Natural killer cell (primary cell): Measurements from ENCODE around the gene CYP27B1. TPM values are rescaled to one million over a fixed set of nuclear protein-coding genes. Genes with fewer than 3 reads are reported as not detected.
A peak's percentile ranks its signal among the peaks of the same experiment; 100 is the strongest.

Experiments
- ATAC-seq, 3 donors: fragments of 150-1000 bp in 2 of 3; fragments of 200-7000 bp in 1 of 3; cut with Tn5 transposase; 1 replicate in 1 of 3; 2 replicates in 2 of 3; pipeline ENCODE4 v1.10.0; 2021; ENCODE audit warnings: mild to moderate bottlenecking in 2 of 3, moderate library complexity in 2 of 3
- DNase-seq, 2 donors: peaks; one replicate each; pipeline versions ENCODE4 v3.0.0 to v3.0.0-alpha.2; 2013 to 2021; ENCODE audit warnings: mixed read lengths in 1 of 2
- H3K27ac ChIP-seq: one replicate; pipeline ENCODE4 v1.5.1; 2013; ENCODE audit warnings: mild to moderate bottlenecking, low read length
- H3K27me3 ChIP-seq: one replicate; pipeline ENCODE4 v1.6.1; 2013; ENCODE audit warnings: low read length; ENCODE audit not compliant: control insufficient read depth, insufficient read depth
- H3K36me3 ChIP-seq: one replicate; pipeline ENCODE4 v1.6.1; 2013; ENCODE audit warnings: low read length; ENCODE audit not compliant: control insufficient read depth, insufficient read depth
- H3K4me1 ChIP-seq: one replicate; pipeline ENCODE4 v1.6.1; 2013; ENCODE audit warnings: low read length; ENCODE audit not compliant: control insufficient read depth, insufficient read depth
- H3K4me3 ChIP-seq: one replicate; pipeline ENCODE4 v1.5.1; 2013; ENCODE audit warnings: low read length
- H3K9me3 ChIP-seq: one replicate; pipeline ENCODE4 v1.6.1; 2013; ENCODE audit warnings: low read length; ENCODE audit not compliant: control insufficient read depth, insufficient read depth
- H3K27ac Mint-ChIP-seq, 2 donors: one replicate each; pipeline ENCODE4 v1.8.0; 2022; ENCODE audit warnings: mild to moderate bottlenecking in 2 of 2, mixed read lengths in 2 of 2, moderate library complexity in 1 of 2
- H3K27me3 Mint-ChIP-seq, 2 donors: one replicate each; pipeline ENCODE4 v1.8.0; 2022; ENCODE audit warnings: low read depth in 2 of 2, mixed read lengths in 2 of 2
- H3K36me3 Mint-ChIP-seq: one replicate; pipeline ENCODE4 v1.8.0; 2022; ENCODE audit warnings: mixed read lengths
- H3K4me1 Mint-ChIP-seq, 2 donors: one replicate each; pipeline ENCODE4 v1.8.0; 2022; ENCODE audit warnings: mixed read lengths in 2 of 2
- H3K4me3 Mint-ChIP-seq: one replicate; pipeline ENCODE4 v1.8.0; 2022; ENCODE audit warnings: mild to moderate bottlenecking, moderate library complexity, mixed read lengths
- H3K9me3 Mint-ChIP-seq, 2 donors: one replicate each; pipeline ENCODE4 v1.8.0; 2022; ENCODE audit warnings: mixed read lengths in 2 of 2
- CTCF ChIP-seq: fragments of 200-600 bp; IDR thresholded peaks from one replicate; pipeline ENCODE4 v1.8.0; 2022; ENCODE audit warnings: antibody characterized with exemption
- WGBS: methylation state at CpG from one replicate; pipeline ENCODE4 v1.1.7; 2013; ENCODE audit warnings: missing lambda C conversion rate; ENCODE audit not compliant: insufficient coverage; 5-methylcytosine and 5-hydroxymethylcytosine counted together
- intact Hi-C: fragments of 100-400 bp; cut with micrococcal nuclease; formaldehyde crosslinking; loops from one replicate; pipeline ENCODE4 v1.14.2; 2022
- total RNA-seq, 4 donors: library from RNA; stranded (reverse); fragments of 120-200 nt in 1 of 4; gene quantifications; one replicate each; pipeline versions ENCODE4 v1.2.3 to v1.2.4, GENCODE V29; 2013 to 2022

CYP27B1 gene, protein sequence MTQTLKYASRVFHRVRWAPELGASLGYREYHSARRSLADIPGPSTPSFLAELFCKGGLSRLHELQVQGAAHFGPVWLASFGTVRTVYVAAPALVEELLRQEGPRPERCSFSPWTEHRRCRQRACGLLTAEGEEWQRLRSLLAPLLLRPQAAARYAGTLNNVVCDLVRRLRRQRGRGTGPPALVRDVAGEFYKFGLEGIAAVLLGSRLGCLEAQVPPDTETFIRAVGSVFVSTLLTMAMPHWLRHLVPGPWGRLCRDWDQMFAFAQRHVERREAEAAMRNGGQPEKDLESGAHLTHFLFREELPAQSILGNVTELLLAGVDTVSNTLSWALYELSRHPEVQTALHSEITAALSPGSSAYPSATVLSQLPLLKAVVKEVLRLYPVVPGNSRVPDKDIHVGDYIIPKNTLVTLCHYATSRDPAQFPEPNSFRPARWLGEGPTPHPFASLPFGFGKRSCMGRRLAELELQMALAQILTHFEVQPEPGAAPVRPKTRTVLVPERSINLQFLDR
- total RNA-seq = 1 to 10 TPM; 1.1 to 1.7 (median 1.6) TPM
- total RNA-seq (2013) = 0.77 TPM

- H3K9me3 Mint-ChIP-seq = no peaks in the 10 kb centered on the region
- Histone ChIP-seq H3K27me3 (peaks cover 41% of the 10 kb centered on the region), H3K4me3 (peak within 1 kb of the TSS; percentile 43), H3K27ac (no peak within 1 kb of the TSS), H3K9me3 (no peaks in the 10 kb centered on the region), H3K4me1 (peaks cover 35% of the 10 kb centered on the region), H3K36me3 (no peaks in the 10 kb centered on the region)
- peaks cover 40 to 44% of the 10 kb centered on the region in 2 donors for H3K27me3 Mint-ChIP-seq
- H3K36me3 Mint-ChIP-seq = no peaks in the 10 kb centered on the region
- ATAC-seq = peak; percentile 52 to 70 (median 58)
- peaks cover 27 to 31% of the 10 kb centered on the region in 2 donors for H3K4me1 Mint-ChIP-seq
- intact Hi-C loops = no loop called here
- H3K27ac Mint-ChIP-seq = peak within 1 kb of the TSS; percentile 31 to 36
- DNase-seq = peak in 1 of 2 donors; percentile 34
- no peak for TF ChIP-seq CTCF
- 13% methylated on average over 38 of the region's 38 CpGs for WGBS
- H3K4me3 Mint-ChIP-seq = peak within 1 kb of the TSS; percentile 86
Measured at GRCh38 chr12:57766464-57767304, at the start of gene CYP27B1. Gene CYP27B1, minus strand, starts transcription at chr12:57767078. Its CDS starts 37 bp downstream, at chr12:57767041.

DNA sequence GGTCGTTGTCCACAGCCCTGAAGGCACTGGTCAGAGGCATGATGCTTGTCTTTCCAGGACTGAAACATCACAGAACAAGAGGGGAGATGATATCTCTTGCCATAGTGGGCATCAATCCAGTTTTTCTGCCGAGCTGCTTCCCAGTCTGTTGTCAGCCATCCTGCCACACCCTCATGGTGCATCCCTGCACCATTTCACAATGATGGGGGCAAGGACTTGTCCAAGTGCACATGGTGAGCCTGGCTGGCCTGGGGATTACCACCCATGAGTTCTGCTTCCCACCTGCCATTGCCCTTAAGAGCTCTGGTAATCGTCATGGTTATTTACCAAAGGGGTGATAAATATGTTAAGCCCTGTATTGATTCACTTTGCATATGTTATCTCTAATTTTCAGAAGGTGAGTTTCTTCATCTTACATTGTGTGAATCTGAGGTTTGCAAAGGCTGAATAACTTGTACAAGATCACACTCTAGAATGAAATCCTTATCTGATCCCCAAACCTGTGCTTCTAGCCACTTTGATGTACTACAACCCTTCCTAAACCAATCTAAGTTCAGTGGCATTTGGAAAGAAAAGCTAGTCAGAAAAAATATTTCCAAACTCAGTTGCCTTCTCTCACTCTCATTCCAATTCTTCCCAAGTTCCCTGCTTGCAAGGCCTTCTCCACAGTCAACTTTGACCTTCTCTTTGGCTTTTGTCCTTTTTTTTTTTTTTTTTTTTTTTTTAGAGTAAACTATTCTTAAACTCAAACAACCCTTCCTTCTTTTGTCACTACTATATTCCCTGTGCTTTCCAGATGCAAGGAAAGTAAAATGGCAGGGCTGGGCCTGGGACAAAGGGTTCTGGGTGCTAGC, 49.4 kb upstream of the CYP27B1 start:
- DNase-seq (no peak), ATAC-seq (no peak)
- Histone ChIP-seq H3K9me3 (no peaks in the 10 kb centered on the region), H3K4me1 (no peaks in the 10 kb centered on the region), H3K27me3 (no peaks in the 10 kb centered on the region), H3K4me3 (no peak overlapping the region), H3K36me3 (peaks cover 9% of the 10 kb centered on the region), H3K27ac (no peak overlapping the region)
- Mint-ChIP-seq H3K27ac (peak overlapping the region in 1 of 2 donors; percentile 11), H3K4me1 (peaks cover 7 to 10% of the 10 kb centered on the region in 2 donors), H3K36me3 (no peaks in the 10 kb centered on the region), H3K9me3 (no peaks in the 10 kb centered on the region), H3K27me3 (no peaks in the 10 kb centered on the region), H3K4me3 (no peak overlapping the region)
- TF ChIP-seq CTCF = no peak
- 83% methylated on average over 3 of the region's 3 CpGs for WGBS
- intact Hi-C loops = no loop called here

DNA sequence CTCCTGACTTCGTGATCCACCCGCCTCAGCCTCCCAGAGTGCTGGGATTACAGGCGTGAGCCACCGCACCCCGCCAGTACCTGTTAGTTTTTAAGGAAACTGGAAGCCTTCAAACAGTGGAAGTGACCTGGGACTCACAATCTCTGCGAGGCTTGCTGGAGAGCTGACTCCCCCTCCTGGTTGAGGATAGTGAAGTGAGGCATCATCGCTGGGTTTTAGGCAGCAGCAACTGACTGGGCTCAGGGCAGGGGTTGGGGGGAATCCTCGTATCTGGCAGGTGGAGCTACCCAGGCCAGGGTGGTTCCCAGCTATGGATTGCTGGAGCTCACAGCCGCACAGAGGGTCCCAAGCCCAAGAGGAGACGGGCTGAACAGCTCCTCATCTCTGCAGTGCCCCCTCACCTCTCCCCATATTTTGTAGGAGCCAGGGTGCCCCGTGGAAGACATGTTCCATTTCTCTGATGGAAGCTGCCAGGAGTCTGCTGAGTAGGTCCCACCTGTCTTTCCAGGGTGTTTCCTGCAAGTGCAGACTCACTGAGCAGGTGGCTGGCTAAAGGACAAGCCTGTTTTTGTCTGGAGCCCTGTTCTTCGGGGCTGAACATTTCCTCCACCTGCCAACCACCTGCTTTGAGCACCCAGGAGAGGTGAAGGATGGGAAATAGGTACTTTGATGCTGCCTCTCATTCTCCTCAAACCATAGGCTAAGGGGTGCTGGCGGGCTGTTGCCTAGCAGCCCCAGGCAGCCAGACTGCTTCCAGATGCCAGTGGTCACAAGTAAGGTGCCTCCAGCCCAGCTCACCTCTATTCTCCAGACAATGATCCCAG, 48.5 kb upstream of the CYP27B1 start:
- Histone ChIP-seq H3K4me3 (no peak overlapping the region), H3K36me3 (peaks cover 4% of the 10 kb centered on the region), H3K27ac (no peak overlapping the region), H3K27me3 (no peaks in the 10 kb centered on the region), H3K4me1 (no peaks in the 10 kb centered on the region), H3K9me3 (no peaks in the 10 kb centered on the region)
- 90% methylated on average over 13 of the region's 13 CpGs for WGBS
- intact Hi-C loops = no loop called here
- no peaks in the 10 kb centered on the region for H3K9me3 Mint-ChIP-seq
- H3K4me1 Mint-ChIP-seq = peaks cover 7 to 10% of the 10 kb centered on the region in 2 donors
- no peak for TF ChIP-seq CTCF
- no peak overlapping the region for H3K4me3 Mint-ChIP-seq
- ATAC-seq (no peak), DNase-seq (no peak)
- H3K27me3 Mint-ChIP-seq = no peaks in the 10 kb centered on the region
- no peak overlapping the region for H3K27ac Mint-ChIP-seq
- no peaks in the 10 kb centered on the region for H3K36me3 Mint-ChIP-seq
